DMS79 (cell line): ENCODE results near the gene CFAP100.

ENCODE experiments used
- DNase-seq: peaks from one replicate; lab custom pipeline; 2025; lab: John Stamatoyannopoulos, UW

CFAP100 gene

GRCh38 chr3:126422571-126423091 is 27.9 kb downstream of the CFAP100 start:
- no peak for DNase-seq

- no peak for DNase-seq
These were observed 28.7 kb downstream of the CFAP100 start for GRCh38 chr3:126423191-126424038.

GRCh38 chr3:126424039-126424717 is 29.5 kb downstream of the CFAP100 start:
- DNase-seq, result no peak

- no peak for DNase-seq
These were observed 30.0 kb downstream of the CFAP100 start for GRCh38 chr3:126424751-126425150.

GRCh38 chr3:126431103-126431534 is 36.4 kb downstream of the CFAP100 start:
- DNase-seq, result no peak

GRCh38 chr3:126432361-126433104 is 37.8 kb downstream of the CFAP100 start:
- no peak for DNase-seq

- DNase-seq, result no peak
These were observed 38.4 kb downstream of the CFAP100 start for GRCh38 chr3:126433105-126433430.

- no peak for DNase-seq
These were observed 39.0 kb downstream of the CFAP100 start for GRCh38 chr3:126433496-126434263.

- no peak for DNase-seq
These were observed 39.5 kb downstream of the CFAP100 start for GRCh38 chr3:126434264-126434590.

- no peak for DNase-seq
These were observed 40.3 kb downstream of the CFAP100 start for GRCh38 chr3:126434931-126435411.

- no peak for DNase-seq
These were observed 41.0 kb downstream of the CFAP100 start for GRCh38 chr3:126435456-126436315.

GRCh38 chr3:126436826-126437717 is 42.4 kb downstream of the CFAP100 start:
- no peak for DNase-seq

GRCh38 chr3:126438186-126438585 is 43.5 kb downstream of the CFAP100 start:
- DNase-seq, result no peak

- DNase-seq, result no peak
These were observed 44.0 kb downstream of the CFAP100 start for GRCh38 chr3:126438746-126439145.

- no peak for DNase-seq
These were observed 44.7 kb downstream of the CFAP100 start for GRCh38 chr3:126439346-126439967.

GRCh38 chr3:126439968-126440708 is 45.4 kb downstream of the CFAP100 start:
- no peak for DNase-seq

- DNase-seq, result no peak
These were observed 45.9 kb downstream of the CFAP100 start for GRCh38 chr3:126440709-126440995.

- DNase-seq, result no peak
These were observed 46.7 kb downstream of the CFAP100 start for GRCh38 chr3:126441256-126441880.
